SK-N-SH (cell line): ENCODE results near the gene ATP8A2. TPM values are rescaled to one million over a fixed set of nuclear protein-coding genes. Genes with fewer than 3 reads are reported as not detected.

Experiments used
- CTCF ChIA-PET: fragments of 300-600, 350-600 bp; formaldehyde crosslinking; extraction: SDS; loops from one replicate; lab custom pipeline; 2021; lab: Yijun Ruan, JAX
- POLR2A ChIA-PET: fragments of 350-600 bp; sonication (Branson Sonifier 250); formaldehyde crosslinking; extraction: SDS; loops from one replicate; lab custom pipeline; 2020; ENCODE audit warnings: antibody characterized with exemption, inconsistent platforms; lab: Yijun Ruan, JAX
- DNase-seq: peaks from one replicate; pipeline ENCODE4 v3.0.0; 2012
- H2AFZ ChIP-seq: fragments of 200-600 bp; sonication (generic); 2 replicates; pipeline ENCODE4 v1.8.1; 2016; ENCODE audit warnings: antibody characterized with exemption, mild to moderate bottlenecking, low read depth
- H3F3A ChIP-seq: fragments of 200-600 bp; sonication (generic); replicated peaks from 2 replicates; pipeline ENCODE3; 2016; ENCODE audit warnings: antibody characterized with exemption, mild to moderate bottlenecking; ENCODE audit not compliant: insufficient read depth
- H3K27ac ChIP-seq, 2 experiments: fragments of 200-500 bp in 1 of 2; fragments of 200-600 bp in 1 of 2; sonication (Bioruptor generic) in 1 of 2; sonication (generic), shearing (Covaris generic) in 1 of 2; 2 replicates each; pipeline versions ENCODE4 v1.5.1 to v1.6.1; 2014 to 2016; ENCODE audit warnings: low read depth in 2 of 2, inconsistent platforms in 1 of 2, low read length in 1 of 2, mild to moderate bottlenecking in 1 of 2, mixed read lengths in 1 of 2
- H3K27me3 ChIP-seq: fragments of 200-600 bp; sonication (generic), shearing (Covaris generic); 2 replicates; pipeline ENCODE4 v1.6.1; 2016; ENCODE audit warnings: mixed run types; ENCODE audit not compliant: insufficient read depth
- H3K36me3 ChIP-seq, 2 experiments: fragments of 200-500 bp in 1 of 2; fragments of 200-600 bp in 1 of 2; sonication (Bioruptor generic) in 1 of 2; sonication (generic) in 1 of 2; replicated peaks in 1 of 2; 2 replicates each; pipeline versions ENCODE3 to v1.5.1; 2014 to 2016; ENCODE audit warnings: low read length in 1 of 2, mild to moderate bottlenecking in 1 of 2; ENCODE audit not compliant: insufficient read depth in 2 of 2, control insufficient read depth in 1 of 2
- H3K4me1 ChIP-seq, 2 experiments: fragments of 200-500 bp in 1 of 2; fragments of 200-600 bp in 1 of 2; sonication (Bioruptor generic) in 1 of 2; sonication (generic), shearing (Covaris generic) in 1 of 2; 2 replicates each; pipeline versions ENCODE4 v1.5.1 to v1.6.1; 2014 to 2016; ENCODE audit warnings: low read depth in 1 of 2, low read length in 1 of 2, mixed run types in 1 of 2; ENCODE audit not compliant: insufficient read depth in 2 of 2, control insufficient read depth in 1 of 2
- H3K4me2 ChIP-seq: fragments of 200-600 bp; sonication (generic), shearing (Covaris generic); 2 replicates; pipeline ENCODE4 v1.6.1; 2017; ENCODE audit warnings: mixed run types
- H3K4me3 ChIP-seq, 2 experiments: fragments of 200-500 bp in 1 of 2; fragments of 200-600 bp in 1 of 2; sonication (Bioruptor generic) in 1 of 2; sonication (generic), shearing (Covaris generic) in 1 of 2; 2 replicates each; pipeline versions ENCODE4 v1.5.1 to v1.8.1; 2014 to 2016; ENCODE audit warnings: low read depth in 2 of 2, inconsistent platforms in 1 of 2, low read length in 1 of 2, mild to moderate bottlenecking in 1 of 2, mixed read lengths in 1 of 2, moderate library complexity in 1 of 2
- H3K79me2 ChIP-seq: fragments of 200-600 bp; sonication (generic); 2 replicates; pipeline ENCODE4 v1.8.1; 2017; ENCODE audit warnings: mild to moderate bottlenecking; ENCODE audit not compliant: insufficient read depth
- H3K9ac ChIP-seq: fragments of 200-600 bp; sonication (generic); 2 replicates; pipeline ENCODE4 v1.6.1; 2017; ENCODE audit warnings: mixed run types
- H3K9me2 ChIP-seq: fragments of 200-600 bp; sonication (generic); 2 replicates; pipeline ENCODE4 v1.6.1; 2017; ENCODE audit warnings: mixed run types
- H3K9me3 ChIP-seq: fragments of 200-600 bp; sonication (generic); 2 replicates; pipeline ENCODE4 v1.6.1; 2017; ENCODE audit warnings: mixed run types, mild to moderate bottlenecking, moderate library complexity
- H4K20me1 ChIP-seq: fragments of 200-600 bp; sonication (generic); 2 replicates; pipeline ENCODE4 v1.6.1; 2017; ENCODE audit warnings: mild to moderate bottlenecking, mixed run types; ENCODE audit not compliant: insufficient read depth
- ELF1 ChIP-seq: IDR thresholded peaks from 2 replicates; pipeline ENCODE4 v1.4.0; 2012
- FOXJ3 ChIP-seq: sonication (generic); formaldehyde crosslinking; IDR thresholded peaks from 2 replicates; pipeline ENCODE4 v1.5.1; 2020; ENCODE audit warnings: mild to moderate bottlenecking, missing genetic modification reagents
- FOXM1 ChIP-seq: IDR thresholded peaks from 2 replicates; pipeline ENCODE4 v1.4.0; 2012; ENCODE audit warnings: low read depth, mild to moderate bottlenecking
- MEF2A ChIP-seq: IDR thresholded peaks from 2 replicates; pipeline ENCODE4 v1.4.0; 2012; ENCODE audit warnings: low read depth, borderline replicate concordance
- NFIC ChIP-seq: IDR thresholded peaks from 2 replicates; pipeline ENCODE4 v1.4.0; 2012; ENCODE audit warnings: borderline replicate concordance
- PBX3 ChIP-seq: IDR thresholded peaks from 2 replicates; pipeline ENCODE4; 2012
- POLR2AphosphoS5 ChIP-seq: IDR thresholded peaks from 2 replicates; pipeline ENCODE4 v1.6.1; 2012; ENCODE audit warnings: low read depth, low read length
- RFX5 ChIP-seq: IDR thresholded peaks from 2 replicates; pipeline ENCODE4 v1.6.1; 2012; ENCODE audit warnings: mild to moderate bottlenecking, improper control_type of control experiment, low read length
- SMC3 ChIP-seq: IDR thresholded peaks from 2 replicates; pipeline ENCODE4 v1.6.1; 2012; ENCODE audit warnings: low read depth, low read length, improper control_type of control experiment
- TAF1 ChIP-seq: IDR thresholded peaks from 2 replicates; pipeline ENCODE4 v1.6.1; 2012; ENCODE audit warnings: low read depth, mild to moderate bottlenecking, low read length, moderate library complexity, borderline replicate concordance
- TCF12 ChIP-seq: IDR thresholded peaks from 2 replicates; pipeline ENCODE4 v1.4.0; 2012
- TEAD4 ChIP-seq: IDR thresholded peaks from 2 replicates; pipeline ENCODE4 v1.4.0; 2012; ENCODE audit warnings: mild to moderate bottlenecking, borderline replicate concordance; ENCODE audit not compliant: insufficient read depth
- USF2 ChIP-seq: fragments of 150-350 bp; IDR thresholded peaks from 2 replicates; pipeline ENCODE4 v1.6.1; 2017; ENCODE audit warnings: antibody characterized with exemption, low read length, low read depth, borderline replicate concordance
- WGBS: methylation state at CpG from one replicate; pipeline ENCODE4 v1.1.6; 2017; ENCODE audit warnings: low lambda C conversion rate; 5-methylcytosine and 5-hydroxymethylcytosine counted together
- polyA plus RNA-seq, 3 experiments: library from polyadenylated mRNA; depleted of rRNA; stranded (reverse); fragments of >200 nt; gene quantifications; 2 replicates each; pipeline ENCODE4 v1.2.3, GENCODE V29; 2012
- TF ChIP-seq, protein P1 (sequence below): IDR thresholded peaks from 2 replicates; pipeline ENCODE4 v1.4.0; 2012; ENCODE audit warnings: low read depth, borderline replicate concordance
- TF ChIP-seq, protein P2 (sequence below): IDR thresholded peaks from 2 replicates; pipeline ENCODE4 v1.4.0; 2012; ENCODE audit warnings: low read depth

ATP8A2 gene
- polyA plus RNA-seq, 1 of the 3 experiments (the other 2 are of a cell fraction) = 0.02 TPM

- Histone ChIP-seq H3K4me1 (peaks cover 6 to 14% of the 10 kb centered on the region in 2 experiments; a peak in 3 of 4 replicates), H3K9me3 (no peaks in the 10 kb centered on the region), H3F3A (no peaks in the 10 kb centered on the region), H4K20me1 (no peaks in the 10 kb centered on the region), H3K9ac (no peak overlapping the region), H3K27me3 (no peaks in the 10 kb centered on the region), H3K9me2 (no peaks in the 10 kb centered on the region), H2AFZ (no peak overlapping the region), H3K4me2 (no peak overlapping the region), H3K4me3 (no peak overlapping the region), H3K27ac (no peak overlapping the region), H3K79me2 (no peaks in the 10 kb centered on the region), H3K36me3 (no peaks in the 10 kb centered on the region)
- 62% methylated on average over 12 of the region's 14 CpGs for WGBS
- ChIA-PET POLR2A (no interaction called here), CTCF (interaction anchor here (1.1 kb wide), 1 partner anchor 176 kb away, joined by 4 read pairs; no protein-coding TSS in a partner anchor)
- no peak for DNase-seq
- TF ChIP-seq, protein P1, sequence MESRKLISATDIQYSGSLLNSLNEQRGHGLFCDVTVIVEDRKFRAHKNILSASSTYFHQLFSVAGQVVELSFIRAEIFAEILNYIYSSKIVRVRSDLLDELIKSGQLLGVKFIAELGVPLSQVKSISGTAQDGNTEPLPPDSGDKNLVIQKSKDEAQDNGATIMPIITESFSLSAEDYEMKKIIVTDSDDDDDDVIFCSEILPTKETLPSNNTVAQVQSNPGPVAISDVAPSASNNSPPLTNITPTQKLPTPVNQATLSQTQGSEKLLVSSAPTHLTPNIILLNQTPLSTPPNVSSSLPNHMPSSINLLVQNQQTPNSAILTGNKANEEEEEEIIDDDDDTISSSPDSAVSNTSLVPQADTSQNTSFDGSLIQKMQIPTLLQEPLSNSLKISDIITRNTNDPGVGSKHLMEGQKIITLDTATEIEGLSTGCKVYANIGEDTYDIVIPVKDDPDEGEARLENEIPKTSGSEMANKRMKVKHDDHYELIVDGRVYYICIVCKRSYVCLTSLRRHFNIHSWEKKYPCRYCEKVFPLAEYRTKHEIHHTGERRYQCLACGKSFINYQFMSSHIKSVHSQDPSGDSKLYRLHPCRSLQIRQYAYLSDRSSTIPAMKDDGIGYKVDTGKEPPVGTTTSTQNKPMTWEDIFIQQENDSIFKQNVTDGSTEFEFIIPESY = no peak
- TF ChIP-seq, protein P2, sequence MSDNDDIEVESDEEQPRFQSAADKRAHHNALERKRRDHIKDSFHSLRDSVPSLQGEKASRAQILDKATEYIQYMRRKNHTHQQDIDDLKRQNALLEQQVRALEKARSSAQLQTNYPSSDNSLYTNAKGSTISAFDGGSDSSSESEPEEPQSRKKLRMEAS = no peak
- TF ChIP-seq FOXM1 = no peak
- TF ChIP-seq RFX5 = no peak
- no peak for TF ChIP-seq SMC3
- TF ChIP-seq POLR2AphosphoS5 = no peak
- TF ChIP-seq PBX3 = no peak
- no peak for TF ChIP-seq MEF2A
- TF ChIP-seq TAF1 = no peak
- no peak for TF ChIP-seq NFIC
- TF ChIP-seq USF2 = no peak
- TF ChIP-seq FOXJ3 (CRISPR knock-in tag) = no peak
- TF ChIP-seq TCF12 = no peak
- no peak for TF ChIP-seq ELF1
- no peak for TF ChIP-seq TEAD4
These were observed 514.9 kb downstream of the ATP8A2 start for GRCh38 chr13:25886438-25887214.
